Neural crest cell (in vitro differentiated cells): Measurements from ENCODE around the gene DYNLT4. TPM values are rescaled to one million over a fixed set of nuclear protein-coding genes. Genes with fewer than 3 reads are reported as not detected.
"Not testable (repeated sequence)": the region's sequence is repeated elsewhere in the genome, so short reads cannot be mapped to it uniquely, and the experiment has no call there.

Experiments used
- DNase-seq: peaks from one replicate; pipeline ENCODE4 v3.0.0; 2021; ENCODE audit warnings: low read depth, mixed read lengths, low spot score
- H3K27ac Mint-ChIP-seq: one replicate; pipeline ENCODE4 v1.8.0; 2021; ENCODE audit warnings: mild to moderate bottlenecking, mixed read lengths; ENCODE audit not compliant: unreplicated experiment
- H3K27me3 Mint-ChIP-seq: 2 replicates; pipeline ENCODE4 v1.8.0; 2021; ENCODE audit warnings: low read depth, mild to moderate bottlenecking, mixed read lengths
- H3K36me3 Mint-ChIP-seq: 2 replicates; pipeline ENCODE4 v1.8.0; 2021; ENCODE audit warnings: low read depth, mild to moderate bottlenecking, mixed read lengths
- H3K4me1 Mint-ChIP-seq: 2 replicates; pipeline ENCODE4 v1.8.0; 2021; ENCODE audit warnings: mixed read lengths
- H3K4me3 Mint-ChIP-seq: one replicate; pipeline ENCODE4 v1.8.0; 2021; ENCODE audit warnings: mild to moderate bottlenecking, mixed read lengths
- H3K9me3 Mint-ChIP-seq: 2 replicates; pipeline ENCODE4 v1.8.0; 2021; ENCODE audit warnings: mixed read lengths
- CTCF ChIP-seq: fragments of 200-600 bp; sonication (generic); conservative IDR thresholded peaks from 2 replicates; pipeline ENCODE4 v1.5.0; 2021; ENCODE audit warnings: antibody characterized with exemption, mild to moderate bottlenecking
- total RNA-seq: library from RNA; stranded (reverse); gene quantifications from 2 replicates; pipeline ENCODE4 v1.2.1, GENCODE V29; 2021

The DYNLT4 gene
- total RNA-seq, 1 donor from 2014 or later: not detected

- H3K4me3 Mint-ChIP-seq: peak within 1 kb of the TSS; percentile 90
- peak within 1 kb of the TSS; percentile 95 for H3K27ac Mint-ChIP-seq
- DNase-seq: peak; percentile 86
- TF ChIP-seq CTCF: no peak
- peaks cover 36% of the 10 kb centered on the region for H3K4me1 Mint-ChIP-seq
- H3K9me3 Mint-ChIP-seq: no peaks in the 10 kb centered on the region
- H3K27me3 Mint-ChIP-seq: no peaks in the 10 kb centered on the region
- peaks cover 26% of the 10 kb centered on the region for H3K36me3 Mint-ChIP-seq
Measured at GRCh38 chr1:44775078-44775929, 31.8 kb downstream of the DYNLT4 start, which contains the start of gene RPS8. Gene RPS8, plus strand, starts transcription at chr1:44775540. Its CDS starts 57 bp downstream, at chr1:44775597.

GRCh38 chr1:44766421-44766820, 40.7 kb downstream of the DYNLT4 start:
- H3K4me3 Mint-ChIP-seq, H3K27me3 Mint-ChIP-seq, H3K9me3 Mint-ChIP-seq, DNase-seq, H3K4me1 Mint-ChIP-seq, H3K27ac Mint-ChIP-seq: not testable (repeated sequence)
- H3K36me3 Mint-ChIP-seq: peaks cover 16% of the 10 kb centered on the region

GRCh38 chr1:44760876-44761275, 46.3 kb downstream of the DYNLT4 start:
- H3K4me1 Mint-ChIP-seq: no peaks in the 10 kb centered on the region
- no peak overlapping the region for H3K4me3 Mint-ChIP-seq
- H3K36me3 Mint-ChIP-seq: peaks cover 18% of the 10 kb centered on the region
- DNase-seq: no peak
- H3K9me3 Mint-ChIP-seq: no peaks in the 10 kb centered on the region
- no peak for TF ChIP-seq CTCF
- H3K27ac Mint-ChIP-seq: no peak overlapping the region
- no peaks in the 10 kb centered on the region for H3K27me3 Mint-ChIP-seq

- Mint-ChIP-seq H3K4me1 (no peaks in the 10 kb centered on the region), H3K36me3 (peaks cover 18% of the 10 kb centered on the region)
- no peak for TF ChIP-seq CTCF
Measured at GRCh38 chr1:44759077-44759476, 48.1 kb downstream of the DYNLT4 start.

GRCh38 chr1:44757420-44757819, 49.7 kb downstream of the DYNLT4 start:
- TF ChIP-seq CTCF: no peak
- peaks cover 10% of the 10 kb centered on the region for H3K36me3 Mint-ChIP-seq
- no peak for DNase-seq
- no peaks in the 10 kb centered on the region for H3K9me3 Mint-ChIP-seq
- H3K27me3 Mint-ChIP-seq: no peaks in the 10 kb centered on the region
- H3K27ac Mint-ChIP-seq: no peak overlapping the region
- no peak overlapping the region for H3K4me3 Mint-ChIP-seq
- H3K4me1 Mint-ChIP-seq: no peaks in the 10 kb centered on the region

More at GRCh38 chr1:44759077-44759476, 48.1 kb downstream of the DYNLT4 start:
- Mint-ChIP-seq H3K27ac (no peak overlapping the region), H3K9me3 (no peaks in the 10 kb centered on the region), H3K4me3 (no peak overlapping the region), H3K27me3 (no peaks in the 10 kb centered on the region)
- no peak for DNase-seq

Other genes with a start within 250 kb of the DYNLT4 start
- 14.1 and 15.7 TPM in 2 replicates for gene TMEM53, start 132.9 kb downstream of the DYNLT4 start, total RNA-seq
- 5.6 and 5.9 TPM in 2 replicates for gene ARMH1, start 132.6 kb downstream of the DYNLT4 start, total RNA-seq
- not detected in 2 replicates for gene RNU5D-1, start 76.2 kb downstream of the DYNLT4 start, total RNA-seq
- 88.7 and 92.7 TPM in 2 replicates for gene KIF2C, start 67.5 kb downstream of the DYNLT4 start, total RNA-seq
- gene RPS8, start 31.8 kb downstream of the DYNLT4 start, total RNA-seq: 2,216 and 2,317 TPM in 2 replicates
- gene BEST4, start 19.2 kb downstream of the DYNLT4 start, total RNA-seq: 0.14 and 0.23 TPM in 2 replicates
- 15.3 and 15.7 TPM in 2 replicates for gene PLK3, start 7.0 kb downstream of the DYNLT4 start, total RNA-seq
- gene BTBD19, start 1.2 kb upstream of the DYNLT4 start, total RNA-seq: 5.5 and 6.5 TPM in 2 replicates
- 1.4 and 2.0 TPM in 2 replicates for gene PTCH2, start 35.9 kb upstream of the DYNLT4 start, total RNA-seq
- gene EIF2B3, start 179.2 kb upstream of the DYNLT4 start, total RNA-seq: 29.2 and 30.8 TPM in 2 replicates
- 26.8 and 29.3 TPM in 2 replicates for gene HECTD3, start 204.0 kb upstream of the DYNLT4 start, total RNA-seq
- gene UROD, start 204.9 kb upstream of the DYNLT4 start, total RNA-seq: 76.1 and 77.4 TPM in 2 replicates